ENCODE data around the gene MGAT5. TPM values are rescaled to one million over a fixed set of nuclear protein-coding genes. Genes with fewer than 3 reads are reported as not detected.

MGAT5 gene
- total RNA-seq, 1 donor from 2014 or later, result 36.8 TPM

DNA sequence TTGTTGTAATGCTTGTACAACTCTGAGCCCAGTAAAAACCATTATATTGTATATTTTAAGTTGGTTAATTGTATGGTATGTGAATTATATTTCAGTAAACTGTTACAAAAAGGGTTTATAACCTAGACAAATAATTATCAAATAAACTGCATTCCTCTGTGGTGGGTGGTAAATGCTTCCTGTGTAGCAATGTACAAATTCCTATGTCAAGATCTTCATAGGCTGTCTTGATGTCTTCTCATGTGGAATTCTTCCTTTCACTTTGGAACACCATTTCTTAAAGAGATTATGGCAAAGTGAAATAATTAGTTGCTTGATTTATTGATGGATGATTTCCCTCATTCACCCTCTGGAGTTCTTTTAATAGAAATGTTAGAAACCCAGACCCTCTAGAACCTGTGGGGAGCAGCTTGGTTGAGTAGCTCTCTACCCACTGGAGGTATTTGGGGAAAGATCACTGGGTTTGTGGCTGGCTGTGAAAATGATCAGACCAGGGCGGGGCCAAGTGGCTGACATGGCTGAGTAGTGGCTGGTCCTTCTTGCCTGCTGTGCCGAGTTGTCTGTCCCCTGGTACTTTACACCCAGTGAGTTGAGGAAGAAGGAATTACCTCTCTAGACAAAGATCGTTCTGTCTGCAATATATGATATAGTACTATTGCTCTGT is 22.4 kb upstream of the MGAT5 start:
- Mint-ChIP-seq H3K27ac (ENCODE audit: unreplicated experiment) (no peak overlapping the region), H3K9me3 (peaks cover 18% of the 10 kb centered on the region), H3K4me3 (no peak overlapping the region), H3K27me3 (ENCODE audit: low read depth) (no peaks in the 10 kb centered on the region), H3K36me3 (ENCODE audit: low read depth) (peaks cover 18% of the 10 kb centered on the region), H3K4me1 (no peaks in the 10 kb centered on the region)
- TF ChIP-seq, protein P1, sequence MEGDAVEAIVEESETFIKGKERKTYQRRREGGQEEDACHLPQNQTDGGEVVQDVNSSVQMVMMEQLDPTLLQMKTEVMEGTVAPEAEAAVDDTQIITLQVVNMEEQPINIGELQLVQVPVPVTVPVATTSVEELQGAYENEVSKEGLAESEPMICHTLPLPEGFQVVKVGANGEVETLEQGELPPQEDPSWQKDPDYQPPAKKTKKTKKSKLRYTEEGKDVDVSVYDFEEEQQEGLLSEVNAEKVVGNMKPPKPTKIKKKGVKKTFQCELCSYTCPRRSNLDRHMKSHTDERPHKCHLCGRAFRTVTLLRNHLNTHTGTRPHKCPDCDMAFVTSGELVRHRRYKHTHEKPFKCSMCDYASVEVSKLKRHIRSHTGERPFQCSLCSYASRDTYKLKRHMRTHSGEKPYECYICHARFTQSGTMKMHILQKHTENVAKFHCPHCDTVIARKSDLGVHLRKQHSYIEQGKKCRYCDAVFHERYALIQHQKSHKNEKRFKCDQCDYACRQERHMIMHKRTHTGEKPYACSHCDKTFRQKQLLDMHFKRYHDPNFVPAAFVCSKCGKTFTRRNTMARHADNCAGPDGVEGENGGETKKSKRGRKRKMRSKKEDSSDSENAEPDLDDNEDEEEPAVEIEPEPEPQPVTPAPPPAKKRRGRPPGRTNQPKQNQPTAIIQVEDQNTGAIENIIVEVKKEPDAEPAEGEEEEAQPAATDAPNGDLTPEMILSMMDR (conservative IDR thresholded peaks at IDR 0.05), result no peak
- DNase-seq (ENCODE audit: low read depth, low spot score), result no peak

DNA sequence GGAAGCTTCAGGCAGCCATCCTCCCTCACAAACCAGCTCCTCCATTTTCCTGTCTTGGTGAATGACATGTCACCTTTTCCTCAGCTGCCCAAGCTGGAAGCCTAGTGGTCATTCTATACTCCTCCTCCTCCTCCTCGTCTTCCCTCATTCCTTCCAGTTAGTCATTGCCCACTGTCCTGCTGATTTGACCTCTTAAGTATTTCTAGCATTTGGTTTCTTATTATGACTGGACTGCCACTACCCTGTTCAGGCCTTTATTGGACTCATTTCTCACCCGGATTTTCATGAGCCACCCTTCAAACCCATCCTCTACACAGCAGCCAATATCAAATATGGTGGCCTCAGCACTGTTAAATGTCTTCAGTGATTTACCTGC is 21.9 kb upstream of the MGAT5 start:
- no peaks in the 10 kb centered on the region for H3K27me3 Mint-ChIP-seq (ENCODE audit: low read depth)
- H3K4me3 Mint-ChIP-seq, result no peak overlapping the region
- H3K9me3 Mint-ChIP-seq, result peaks cover 18% of the 10 kb centered on the region
- no peaks in the 10 kb centered on the region for H3K4me1 Mint-ChIP-seq
- TF ChIP-seq, protein P1 (conservative IDR thresholded peaks at IDR 0.05), result no peak
- H3K36me3 Mint-ChIP-seq (ENCODE audit: low read depth), result peaks cover 18% of the 10 kb centered on the region
- DNase-seq (ENCODE audit: low read depth, low spot score), result no peak
- H3K27ac Mint-ChIP-seq (ENCODE audit: unreplicated experiment), result no peak overlapping the region

DNA sequence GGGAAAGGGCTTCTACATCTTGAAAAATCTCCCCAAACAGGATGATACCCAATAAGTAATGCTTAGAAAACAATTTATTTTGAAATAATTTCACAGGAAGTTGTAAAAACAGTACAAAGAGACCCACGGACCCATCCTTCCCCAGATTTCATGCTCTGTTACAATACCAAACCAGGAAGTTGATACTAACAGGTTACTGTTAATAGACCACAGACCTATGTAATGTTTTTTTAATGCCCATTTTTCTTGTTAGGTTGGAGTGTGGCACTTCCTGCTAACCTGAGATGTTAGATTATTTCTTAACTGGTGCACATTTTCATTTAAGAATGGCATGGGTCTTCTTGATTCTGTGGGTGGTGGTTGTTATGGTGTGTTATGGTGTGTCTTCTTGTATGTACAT is 21.4 kb upstream of the MGAT5 start:
- Mint-ChIP-seq H3K27me3 (ENCODE audit: low read depth) (no peaks in the 10 kb centered on the region), H3K4me3 (no peak overlapping the region), H3K27ac (ENCODE audit: unreplicated experiment) (no peak overlapping the region), H3K36me3 (ENCODE audit: low read depth) (peaks cover 15% of the 10 kb centered on the region), H3K4me1 (no peaks in the 10 kb centered on the region), H3K9me3 (peaks cover 18% of the 10 kb centered on the region)
- no peak for DNase-seq (ENCODE audit: low read depth, low spot score)
- TF ChIP-seq, protein P1 (conservative IDR thresholded peaks at IDR 0.05), result no peak

DNA sequence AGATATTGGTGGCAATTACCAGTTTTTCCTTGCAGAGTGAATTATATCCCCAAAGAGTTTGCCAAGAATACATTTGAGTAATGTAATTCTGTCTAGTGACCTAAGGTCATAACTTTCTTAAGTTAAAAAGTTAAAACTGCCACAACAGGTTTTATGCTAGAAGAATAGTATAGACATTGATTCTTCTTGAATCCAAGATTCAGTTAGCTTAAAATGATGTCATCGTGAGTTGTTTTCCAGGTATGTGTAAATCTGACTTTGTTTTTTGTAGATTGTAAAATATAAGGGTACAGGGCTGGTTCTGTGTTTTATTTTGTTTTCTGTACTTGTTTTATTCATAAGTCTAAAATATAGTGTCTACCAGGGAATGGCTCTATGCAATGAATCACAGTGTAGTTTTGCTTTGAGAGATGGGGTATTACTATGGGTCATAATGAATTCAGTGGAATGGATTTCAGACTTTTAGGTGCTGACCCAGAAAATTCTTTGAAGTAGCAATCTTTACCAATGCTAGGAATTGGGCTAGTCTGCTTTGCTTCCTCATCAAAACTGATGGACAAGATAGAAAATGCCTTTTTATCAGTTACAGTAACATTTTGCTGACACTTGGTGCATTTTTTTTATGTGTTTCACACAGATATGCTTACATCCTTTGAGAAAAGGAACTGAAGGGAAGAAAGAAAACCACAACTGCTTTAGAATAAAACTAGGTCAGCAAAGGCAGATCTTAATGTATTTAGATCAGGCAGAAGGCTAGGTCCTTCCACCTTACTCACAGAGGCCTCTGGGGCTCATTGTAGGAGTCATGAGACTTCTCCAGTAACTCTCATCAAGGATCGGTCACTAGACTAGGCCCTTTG is 20.8 kb upstream of the MGAT5 start:
- no peak overlapping the region for H3K4me3 Mint-ChIP-seq
- H3K9me3 Mint-ChIP-seq, result peaks cover 12% of the 10 kb centered on the region
- TF ChIP-seq, protein P1 (conservative IDR thresholded peaks at IDR 0.05), result no peak
- H3K4me1 Mint-ChIP-seq, result no peaks in the 10 kb centered on the region
- no peak overlapping the region for H3K27ac Mint-ChIP-seq (ENCODE audit: unreplicated experiment)
- no peaks in the 10 kb centered on the region for H3K27me3 Mint-ChIP-seq (ENCODE audit: low read depth)
- H3K36me3 Mint-ChIP-seq (ENCODE audit: low read depth), result peaks cover 10% of the 10 kb centered on the region
- no peak for DNase-seq (ENCODE audit: low read depth, low spot score)

DNA sequence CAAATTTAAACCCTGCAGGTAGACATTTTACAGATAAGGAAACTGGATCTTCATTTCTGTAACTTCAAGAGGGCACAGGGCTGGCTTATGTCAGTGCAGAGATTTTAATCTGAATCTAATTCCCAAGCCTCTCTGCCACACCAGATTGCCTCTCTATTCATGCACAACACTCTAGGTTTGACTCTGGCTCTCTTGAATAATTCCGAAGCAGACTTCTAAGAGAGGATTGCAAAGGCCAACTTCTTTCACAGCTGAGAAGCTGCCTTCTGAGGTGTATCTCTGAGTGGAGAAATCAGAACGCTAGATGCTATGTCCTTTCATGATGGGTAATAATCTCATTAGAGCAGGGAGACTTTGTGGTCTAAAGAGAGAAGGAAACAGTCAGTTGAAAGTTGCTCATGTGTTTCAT is 20.1 kb upstream of the MGAT5 start:
- H3K27me3 Mint-ChIP-seq (ENCODE audit: low read depth), result no peaks in the 10 kb centered on the region
- DNase-seq (ENCODE audit: low read depth, low spot score), result no peak
- TF ChIP-seq, protein P1 (conservative IDR thresholded peaks at IDR 0.05), result no peak
- no peak overlapping the region for H3K27ac Mint-ChIP-seq (ENCODE audit: unreplicated experiment)
- H3K4me3 Mint-ChIP-seq, result no peak overlapping the region
- peaks cover 7% of the 10 kb centered on the region for H3K36me3 Mint-ChIP-seq (ENCODE audit: low read depth)
- H3K9me3 Mint-ChIP-seq, result peaks cover 10% of the 10 kb centered on the region
- H3K4me1 Mint-ChIP-seq, result no peaks in the 10 kb centered on the region
